Keratinocyte (primary cell): ENCODE results near the gene ETV3. TPM values are rescaled to one million over a fixed set of nuclear protein-coding genes. Genes with fewer than 3 reads are reported as not detected.

Experiments used
- DNase-seq: peaks from one replicate; pipeline ENCODE4 v3.0.0-alpha.2; 2011; ENCODE audit warnings: low read depth, missing footprints, low spot score
- FAIRE-seq: peaks from 2 replicates; lab custom pipeline; 2011; peaks lifted over from hg19 to GRCh38; lab: Jason Lieb, UNC
- H2AFZ ChIP-seq: 2 replicates; pipeline ENCODE4 v1.6.0; 2012; ENCODE audit warnings: low read length, control low read depth, inconsistent platforms; ENCODE audit not compliant: control insufficient read depth
- H3K27ac ChIP-seq: 2 replicates; pipeline ENCODE4 v1.5.1; 2011; ENCODE audit warnings: low read length; ENCODE audit not compliant: control insufficient read depth, insufficient read depth
- H3K27me3 ChIP-seq: 3 replicates; pipeline ENCODE4 v1.6.0; 2011; ENCODE audit warnings: low read length; ENCODE audit not compliant: control insufficient read depth, insufficient read depth; ENCODE audit errors: extremely low read depth
- H3K36me3 ChIP-seq, 2 experiments: 2 replicates in 1 of 2; 3 replicates in 1 of 2; pipeline ENCODE4 v1.5.1; 2011; ENCODE audit warnings: low read length in 2 of 2, mild to moderate bottlenecking in 1 of 2; ENCODE audit not compliant: control insufficient read depth in 2 of 2, insufficient read depth in 2 of 2; ENCODE audit errors: extremely low read depth in 1 of 2
- H3K4me1 ChIP-seq: 3 replicates; pipeline ENCODE4 v1.5.1; 2011; ENCODE audit warnings: low read length; ENCODE audit not compliant: control insufficient read depth, insufficient read depth; ENCODE audit errors: extremely low read depth
- H3K4me2 ChIP-seq: 3 replicates; pipeline ENCODE4 v1.6.0; 2011; ENCODE audit warnings: low read depth, low read length; ENCODE audit not compliant: control insufficient read depth, insufficient read depth; ENCODE audit errors: extremely low read depth
- H3K4me3 ChIP-seq, 3 experiments: fragments of 200-600 bp in 1 of 3; sonication (generic) in 1 of 3; 2 replicates in 2 of 3; 3 replicates in 1 of 3; pipeline ENCODE4 v1.5.1; 2011 to 2016; ENCODE audit warnings: low read length in 3 of 3, mild to moderate bottlenecking in 3 of 3, control low read depth in 2 of 3, inconsistent platforms in 1 of 3, low read depth in 1 of 3, mixed read lengths in 1 of 3, mixed run types in 1 of 3, moderate library complexity in 1 of 3; ENCODE audit not compliant: control insufficient read depth in 2 of 3, insufficient read depth in 2 of 3; ENCODE audit errors: extremely low read depth in 1 of 3
- H3K79me2 ChIP-seq: 2 replicates; pipeline ENCODE4 v1.6.0; 2012; ENCODE audit warnings: low read length; ENCODE audit not compliant: control insufficient read depth, insufficient read depth
- H3K9ac ChIP-seq: 3 replicates; pipeline ENCODE4 v1.6.0; 2011; ENCODE audit warnings: low read length; ENCODE audit not compliant: control insufficient read depth, insufficient read depth; ENCODE audit errors: extremely low read depth
- H3K9me1 ChIP-seq: 3 replicates; pipeline ENCODE4 v1.6.0; 2011; ENCODE audit warnings: low read length; ENCODE audit not compliant: control insufficient read depth, insufficient read depth; ENCODE audit errors: extremely low read depth
- H3K9me3 ChIP-seq: 2 replicates; pipeline ENCODE4 v1.5.1; 2012; ENCODE audit warnings: low read depth, low read length; ENCODE audit not compliant: control insufficient read depth
- H4K20me1 ChIP-seq: 3 replicates; pipeline ENCODE4 v1.6.0; 2011; ENCODE audit warnings: low read length; ENCODE audit not compliant: control insufficient read depth, insufficient read depth; ENCODE audit errors: extremely low read depth
- CTCF ChIP-seq, 3 experiments: IDR thresholded peaks in 1 of 3; conservative IDR thresholded peaks in 1 of 3; optimal IDR thresholded peaks in 1 of 3; 2 replicates in 2 of 3; 3 replicates in 1 of 3; pipeline versions ENCODE3 to v1.5.1; 2011; ENCODE audit warnings: low read length in 3 of 3, mild to moderate bottlenecking in 3 of 3, moderate library complexity in 2 of 3, control low read depth in 1 of 3, inconsistent platforms in 1 of 3; ENCODE audit not compliant: insufficient read depth in 2 of 3; ENCODE audit errors: extremely low read depth in 1 of 3
- EZH2 ChIP-seq: IDR thresholded peaks from one replicate; pipeline ENCODE4 v1.6.1; 2012; ENCODE audit warnings: inconsistent platforms, mild to moderate bottlenecking, low read length, moderate library complexity
- dilution Hi-C: fragments of 300-500 bp; cut with MboI; formaldehyde crosslinking; loops from one replicate; pipeline ENCODE4 v1.7.0; 2020; ENCODE audit warnings: low sequenced_read_pairs; ENCODE audit not compliant: extremely low pct_ligation_motif_present
- polyA plus RNA-seq, 5 experiments: library from polyadenylated mRNA; depleted of rRNA in 3 of 5; stranded (reverse) in 3 of 5; stranded (forward) in 1 of 5; unstranded in 1 of 5; fragments of >200 nt; gene quantifications; 1 replicate in 1 of 5; 2 replicates in 3 of 5; 3 replicates in 1 of 5; pipeline versions ENCODE4 v1.2.1 to v1.2.3, GENCODE V29; 2011 to 2012; ENCODE audit warnings: missing spikeins in 2 of 5, low read depth in 1 of 5, low replicate concordance in 1 of 5

ETV3 gene
- polyA plus RNA-seq, 1 donor (not counting 4 experiments of a cell fraction or from before 2014, with no cell fraction given), result 22.3 TPM

GRCh38 chr1:157181258-157181657 lies 43.1 kb upstream of the ETV3 start:
- dilution Hi-C loops, result no loop called here
- Histone ChIP-seq H3K27me3 (peaks cover 23% of the 10 kb centered on the region), H3K9me1 (no peaks in the 10 kb centered on the region), H2AFZ (no peak overlapping the region), H3K4me2 (no peak overlapping the region), H3K9me3 (no peaks in the 10 kb centered on the region), H3K36me3 (no peaks in the 10 kb centered on the region), H3K9ac (no peak overlapping the region), H4K20me1 (no peaks in the 10 kb centered on the region), H3K4me1 (no peaks in the 10 kb centered on the region), H3K79me2 (no peaks in the 10 kb centered on the region), H3K27ac (no peak overlapping the region), H3K4me3 (no peak overlapping the region)
- TF ChIP-seq CTCF (optimal IDR thresholded peaks at IDR 0.05 in 1 of 3, IDR thresholded peaks at IDR 0.05 in 1 of 3, conservative IDR thresholded peaks at IDR 0.05 in 1 of 3; ENCODE audit: extremely low read depth in 1 of 3, insufficient read depth in 2 of 3, low read length in 3 of 3), result no peak
- TF ChIP-seq EZH2, result no peak
- FAIRE-seq (no peak), DNase-seq (no peak)

- Histone ChIP-seq H2AFZ (no peak overlapping the region), H3K36me3 (no peaks in the 10 kb centered on the region), H3K9ac (no peak overlapping the region), H4K20me1 (no peaks in the 10 kb centered on the region), H3K27ac (no peak overlapping the region), H3K4me2 (no peak overlapping the region), H3K9me3 (no peaks in the 10 kb centered on the region), H3K9me1 (no peaks in the 10 kb centered on the region), H3K4me3 (no peak overlapping the region), H3K27me3 (peaks cover 19% of the 10 kb centered on the region), H3K4me1 (no peaks in the 10 kb centered on the region), H3K79me2 (no peaks in the 10 kb centered on the region)
- dilution Hi-C loops, result no loop called here
- TF ChIP-seq EZH2, result no peak
- no peak for TF ChIP-seq CTCF (optimal IDR thresholded peaks at IDR 0.05 in 1 of 3, IDR thresholded peaks at IDR 0.05 in 1 of 3, conservative IDR thresholded peaks at IDR 0.05 in 1 of 3; ENCODE audit: extremely low read depth in 1 of 3, insufficient read depth in 2 of 3, low read length in 3 of 3)
- FAIRE-seq (no peak), DNase-seq (no peak)
These were observed 40.3 kb upstream of the ETV3 start for GRCh38 chr1:157178490-157178889.
